GM18951 (cell line): ENCODE data around the gene CTIF.

Experiments
- POLR2A ChIP-seq: IDR thresholded peaks from 4 replicates; pipeline ENCODE4 v1.6.1; 2011; ENCODE audit warnings: mild to moderate bottlenecking; ENCODE audit not compliant: insufficient read length, insufficient read depth; ENCODE audit errors: extremely low read depth
- in situ Hi-C: fragments of 300-500 bp; cut with MboI; formaldehyde crosslinking; loops from one replicate; pipeline ENCODE4 v1.12.0; 2022; ENCODE audit warnings: low sequenced_read_pairs, mixed read lengths, inconsistent platforms; ENCODE audit not compliant: unreplicated experiment

CTIF gene

GRCh38 chr18:48896326-48896874 is 357.6 kb downstream of the CTIF start:
- TF ChIP-seq POLR2A: no peak
- in situ Hi-C loops: no loop called here

- in situ Hi-C loops: no loop called here
- peak; percentile 15 for TF ChIP-seq POLR2A
These were observed 358.2 kb downstream of the CTIF start for GRCh38 chr18:48896875-48897511.

GRCh38 chr18:48897531-48897930 is 358.7 kb downstream of the CTIF start:
- in situ Hi-C loops: no loop called here
- TF ChIP-seq POLR2A: no peak

- TF ChIP-seq POLR2A: no peak
- in situ Hi-C loops: no loop called here
These were observed 359.7 kb downstream of the CTIF start for GRCh38 chr18:48898521-48898920.

GRCh38 chr18:48899558-48900174 is 360.8 kb downstream of the CTIF start:
- in situ Hi-C loops: no loop called here
- TF ChIP-seq POLR2A: no peak

GRCh38 chr18:48900469-48900868 is 361.6 kb downstream of the CTIF start:
- TF ChIP-seq POLR2A: no peak
- in situ Hi-C loops: no loop called here

- no peak for TF ChIP-seq POLR2A
- in situ Hi-C loops: no loop called here
These were observed 362.6 kb downstream of the CTIF start for GRCh38 chr18:48901145-48902022.

- no peak for TF ChIP-seq POLR2A
- in situ Hi-C loops: no loop called here
These were observed 363.4 kb downstream of the CTIF start for GRCh38 chr18:48902023-48902855.

GRCh38 chr18:48902856-48903601 is 364.2 kb downstream of the CTIF start:
- in situ Hi-C loops: no loop called here
- TF ChIP-seq POLR2A: no peak

GRCh38 chr18:48904091-48904490 is 365.3 kb downstream of the CTIF start:
- in situ Hi-C loops: no loop called here
- no peak for TF ChIP-seq POLR2A

GRCh38 chr18:48904847-48905394 is 366.1 kb downstream of the CTIF start:
- no peak for TF ChIP-seq POLR2A
- in situ Hi-C loops: no loop called here

GRCh38 chr18:48905513-48905912 is 366.7 kb downstream of the CTIF start:
- in situ Hi-C loops: no loop called here
- TF ChIP-seq POLR2A: no peak
